CD4-positive, alpha-beta T cell (primary cell): ENCODE results near the gene GPA33. TPM values are rescaled to one million over a fixed set of nuclear protein-coding genes. Genes with fewer than 3 reads are reported as not detected.

Source experiments
- ATAC-seq: fragments of 200-7000 bp; cut with Tn5 transposase; one replicate; pipeline ENCODE4 v1.10.0; 2022; ENCODE audit warnings: mild to moderate bottlenecking; ENCODE audit not compliant: poor library complexity
- CTCF ChIA-PET: fragments of 350-600 bp; sonication (Branson Sonifier 250); formaldehyde crosslinking; loops from one replicate; lab custom pipeline; 2021; ENCODE audit warnings: antibody characterized with exemption, inconsistent platforms; lab: Charles Lee
- POLR2A ChIA-PET: fragments of 350-600 bp; sonication (Branson Sonifier 250); formaldehyde crosslinking; loops from one replicate; lab custom pipeline; 2021; ENCODE audit warnings: antibody characterized with exemption, inconsistent platforms; lab: Charles Lee
- DNase-seq, 14 experiments: peaks; one replicate each; pipeline ENCODE4 v3.0.0-alpha.2; 2013 to 2020; ENCODE audit warnings: mixed read lengths in 2 of 14
- H3K27ac ChIP-seq, 2 donors: one replicate each; pipeline versions ENCODE4 v1.5.1 to v1.7.0; 2013; ENCODE audit warnings: low read length in 2 of 2, low read depth in 1 of 2, mild to moderate bottlenecking in 1 of 2
- H3K27me3 ChIP-seq, 2 experiments: 1 replicate in 1 of 2; 2 replicates in 1 of 2; pipeline versions ENCODE4 v1.6.1 to v1.7.0; 2013; ENCODE audit warnings: low read length in 2 of 2, control low read depth in 1 of 2, mild to moderate bottlenecking in 1 of 2, moderate library complexity in 1 of 2; ENCODE audit not compliant: insufficient read depth in 2 of 2, control insufficient read depth in 1 of 2
- H3K36me3 ChIP-seq: one replicate; pipeline ENCODE4 v1.6.1; 2013; ENCODE audit warnings: low read length, control low read depth; ENCODE audit not compliant: insufficient read depth
- H3K4me1 ChIP-seq: one replicate; pipeline ENCODE4 v1.6.1; 2013; ENCODE audit warnings: low read length, control low read depth; ENCODE audit not compliant: insufficient read depth
- H3K4me3 ChIP-seq: one replicate; pipeline ENCODE4 v1.5.1; 2013; ENCODE audit warnings: mild to moderate bottlenecking, low read length, moderate library complexity
- H3K9me3 ChIP-seq, 2 experiments: 1 replicate in 1 of 2; 2 replicates in 1 of 2; pipeline versions ENCODE4 v1.6.1 to v1.7.0; 2013; ENCODE audit warnings: low read length in 2 of 2, mild to moderate bottlenecking in 2 of 2, control low read depth in 1 of 2, moderate library complexity in 1 of 2; ENCODE audit not compliant: control insufficient read depth in 1 of 2, insufficient read depth in 1 of 2
- H3K27ac Mint-ChIP-seq: one replicate; pipeline ENCODE4 v1.8.0; 2020; ENCODE audit warnings: mixed read lengths
- H3K27me3 Mint-ChIP-seq: one replicate; pipeline ENCODE4 v1.8.0; 2021; ENCODE audit warnings: mixed read lengths
- H3K36me3 Mint-ChIP-seq: one replicate; pipeline ENCODE4 v1.8.0; 2021; ENCODE audit warnings: low read depth, mixed read lengths
- H3K4me1 Mint-ChIP-seq: one replicate; pipeline ENCODE4 v1.8.0; 2021; ENCODE audit warnings: low read depth, mixed read lengths
- H3K4me3 Mint-ChIP-seq: one replicate; pipeline ENCODE4 v1.8.0; 2020; ENCODE audit warnings: mild to moderate bottlenecking, mixed read lengths
- H3K9me3 Mint-ChIP-seq: one replicate; pipeline ENCODE4 v1.8.0; 2020; ENCODE audit warnings: mixed read lengths
- intact Hi-C, 2 experiments: fragments of 100-400 bp; cut with DNase I in 1 of 2; cut with micrococcal nuclease in 1 of 2; formaldehyde crosslinking; loops; one replicate each; pipeline versions ENCODE4 v1.15.1 to v1.9.0; 2023 to 2025; cut with DNase I, micrococcal nuclease
- total RNA-seq, 174 experiments: library from RNA in 2 of 174; stranded (reverse) in 2 of 174; gene quantifications; one replicate each; pipeline ENCODE4 v1.2.3 and lab custom pipeline; 2021 to 2026
- TF ChIP-seq, protein P1 (sequence below): fragments of 200-600 bp; IDR thresholded peaks from one replicate; pipeline ENCODE4 v1.8.0; 2022; ENCODE audit warnings: antibody characterized with exemption, mild to moderate bottlenecking

The GPA33 gene
- total RNA-seq, 2 experiments from 2014 or later = 4.8 to 5.0 TPM

DNA sequence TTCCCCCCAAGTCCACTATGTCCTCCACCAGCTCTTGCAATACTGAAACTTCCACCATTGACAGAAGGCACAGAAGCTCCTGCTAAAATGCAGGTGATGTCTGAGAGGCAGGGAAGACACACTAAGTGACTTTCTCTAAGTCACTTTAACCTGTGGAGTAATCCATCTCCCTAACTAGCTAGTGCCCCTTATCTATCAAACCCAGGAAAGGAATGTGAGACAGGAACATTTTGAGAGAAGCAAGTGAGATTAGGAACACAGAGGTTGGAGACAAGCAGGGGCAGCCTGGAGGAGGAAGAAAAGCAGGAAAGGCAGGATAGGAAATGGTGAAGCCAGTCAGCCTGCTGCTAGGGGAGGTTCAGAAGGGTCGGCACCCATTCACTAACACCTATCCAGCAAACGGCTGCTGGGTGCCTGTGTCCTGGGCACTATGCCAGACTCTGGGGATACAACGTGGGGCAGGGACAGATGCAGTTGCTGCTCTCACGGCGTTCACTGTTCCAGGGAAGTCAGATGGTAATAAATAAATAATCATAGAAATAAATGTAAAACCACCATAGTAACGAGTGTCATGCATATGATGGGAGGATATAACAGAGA, 7.0 kb downstream of the GPA33 start:
- H3K27me3 ChIP-seq = no peaks in the 10 kb centered on the region
- CTCF ChIA-PET = interaction anchor here (1.2 kb wide), 1 partner anchor 24 kb away, joined by 3 read pairs; no protein-coding TSS in a partner anchor
- intact Hi-C loops = no loop called here

DNA sequence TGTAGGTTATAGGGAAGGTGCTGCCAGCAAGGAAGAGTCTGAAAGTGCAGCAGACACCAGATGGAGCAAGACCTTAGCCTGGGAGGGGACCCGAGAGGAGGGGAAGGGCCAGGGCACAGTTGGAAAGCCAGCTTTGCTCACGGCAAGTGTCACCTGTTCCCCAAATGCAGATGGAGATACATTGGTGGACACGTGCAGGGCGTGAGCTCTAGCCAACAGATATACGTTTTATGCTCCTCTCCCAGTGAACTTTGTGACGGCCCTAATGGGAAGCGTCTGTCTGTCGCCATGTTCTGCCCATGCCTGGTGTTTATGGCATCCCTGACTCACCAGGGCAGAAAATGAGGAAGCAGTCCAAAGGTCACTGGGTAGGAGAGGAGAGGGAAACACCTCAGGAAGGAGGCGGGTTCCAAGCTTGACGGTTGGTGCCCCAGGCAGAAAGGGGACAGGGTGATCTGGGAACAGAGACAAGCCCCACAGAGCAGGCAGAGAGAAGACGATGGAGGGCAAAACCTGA, 7.6 kb downstream of the GPA33 start:
- TF ChIP-seq, protein P1, sequence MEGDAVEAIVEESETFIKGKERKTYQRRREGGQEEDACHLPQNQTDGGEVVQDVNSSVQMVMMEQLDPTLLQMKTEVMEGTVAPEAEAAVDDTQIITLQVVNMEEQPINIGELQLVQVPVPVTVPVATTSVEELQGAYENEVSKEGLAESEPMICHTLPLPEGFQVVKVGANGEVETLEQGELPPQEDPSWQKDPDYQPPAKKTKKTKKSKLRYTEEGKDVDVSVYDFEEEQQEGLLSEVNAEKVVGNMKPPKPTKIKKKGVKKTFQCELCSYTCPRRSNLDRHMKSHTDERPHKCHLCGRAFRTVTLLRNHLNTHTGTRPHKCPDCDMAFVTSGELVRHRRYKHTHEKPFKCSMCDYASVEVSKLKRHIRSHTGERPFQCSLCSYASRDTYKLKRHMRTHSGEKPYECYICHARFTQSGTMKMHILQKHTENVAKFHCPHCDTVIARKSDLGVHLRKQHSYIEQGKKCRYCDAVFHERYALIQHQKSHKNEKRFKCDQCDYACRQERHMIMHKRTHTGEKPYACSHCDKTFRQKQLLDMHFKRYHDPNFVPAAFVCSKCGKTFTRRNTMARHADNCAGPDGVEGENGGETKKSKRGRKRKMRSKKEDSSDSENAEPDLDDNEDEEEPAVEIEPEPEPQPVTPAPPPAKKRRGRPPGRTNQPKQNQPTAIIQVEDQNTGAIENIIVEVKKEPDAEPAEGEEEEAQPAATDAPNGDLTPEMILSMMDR = no peak
- POLR2A ChIA-PET = no interaction called here
- Mint-ChIP-seq H3K27ac (no peak overlapping the region), H3K4me1 (peaks cover 13% of the 10 kb centered on the region), H3K27me3 (no peaks in the 10 kb centered on the region), H3K9me3 (no peaks in the 10 kb centered on the region), H3K4me3 (no peak overlapping the region), H3K36me3 (peaks cover 19% of the 10 kb centered on the region)
- no peaks in the 10 kb centered on the region for H3K36me3 ChIP-seq
- peaks cover 10% of the 10 kb centered on the region for H3K4me1 ChIP-seq
- intact Hi-C loops = no loop called here
- peak in 2 of 14 experiments; percentile 26 to 46 for DNase-seq
- no peaks in the 10 kb centered on the region for H3K9me3 ChIP-seq
- CTCF ChIA-PET = no interaction called here
- no peak overlapping the region for H3K27ac ChIP-seq
- no peak for ATAC-seq
- H3K4me3 ChIP-seq = no peak overlapping the region
- no peaks in the 10 kb centered on the region for H3K27me3 ChIP-seq

More for the DNA sequence above, 7.0 kb downstream of the GPA33 start:
- Mint-ChIP-seq H3K4me3 (no peak overlapping the region), H3K4me1 (peaks cover 17% of the 10 kb centered on the region), H3K27ac (no peak overlapping the region), H3K36me3 (peaks cover 19% of the 10 kb centered on the region), H3K27me3 (no peaks in the 10 kb centered on the region), H3K9me3 (no peaks in the 10 kb centered on the region)
- DNase-seq (no peak), ATAC-seq (no peak)
- peaks cover 16% of the 10 kb centered on the region for H3K4me1 ChIP-seq
- H3K27ac ChIP-seq = no peak overlapping the region
- POLR2A ChIA-PET = no interaction called here
- H3K36me3 ChIP-seq = no peaks in the 10 kb centered on the region
- H3K4me3 ChIP-seq = no peak overlapping the region
- TF ChIP-seq, protein P1 = no peak
- no peaks in the 10 kb centered on the region for H3K9me3 ChIP-seq

DNA sequence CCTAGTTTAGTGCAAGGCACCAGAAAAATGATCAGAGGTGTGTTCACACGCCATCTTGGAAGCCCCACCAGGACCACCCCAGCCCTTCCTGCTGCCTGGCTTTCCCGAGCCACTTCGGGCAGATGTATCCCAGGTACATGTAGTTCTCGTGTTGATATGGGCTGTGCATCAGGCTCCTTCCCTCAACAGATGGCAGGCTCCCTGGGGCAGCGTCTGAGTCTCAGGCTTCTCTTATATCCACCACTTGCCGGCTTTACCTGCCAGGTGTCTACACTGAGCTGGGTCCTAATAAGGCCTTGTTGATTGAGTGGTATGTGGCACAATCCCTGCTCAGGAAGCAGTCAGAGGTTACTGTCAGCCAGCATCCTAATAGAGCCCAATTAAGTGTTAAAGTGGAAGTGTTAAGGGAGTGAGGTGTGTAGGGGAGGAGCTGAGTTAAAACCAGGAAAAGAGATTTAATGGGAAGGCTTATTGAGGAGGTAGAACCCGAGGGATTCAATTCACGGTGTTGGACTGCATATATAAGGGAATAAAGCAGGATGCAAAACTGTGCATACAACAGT, 8.5 kb downstream of the GPA33 start:
- Mint-ChIP-seq H3K4me3 (no peak overlapping the region), H3K27me3 (no peaks in the 10 kb centered on the region), H3K36me3 (peaks cover 23% of the 10 kb centered on the region), H3K27ac (no peak overlapping the region), H3K9me3 (no peaks in the 10 kb centered on the region), H3K4me1 (peaks cover 11% of the 10 kb centered on the region)
- peaks cover 18% of the 10 kb centered on the region for H3K4me1 ChIP-seq
- H3K9me3 ChIP-seq = no peaks in the 10 kb centered on the region
- ATAC-seq (no peak), DNase-seq (no peak)
- CTCF ChIA-PET = no interaction called here
- H3K36me3 ChIP-seq = no peaks in the 10 kb centered on the region
- intact Hi-C loops = no loop called here
- TF ChIP-seq, protein P1 = no peak
- POLR2A ChIA-PET = no interaction called here
- H3K27ac ChIP-seq = no peak overlapping the region
- H3K4me3 ChIP-seq = no peak overlapping the region
- no peaks in the 10 kb centered on the region for H3K27me3 ChIP-seq
